ENCODE data around the gene RNF208. TPM values are rescaled to one million over a fixed set of nuclear protein-coding genes. Genes with fewer than 3 reads are reported as not detected.

The RNF208 gene
- total RNA-seq, 1 experiment from 2014 or later, result 38.0 TPM

DNA sequence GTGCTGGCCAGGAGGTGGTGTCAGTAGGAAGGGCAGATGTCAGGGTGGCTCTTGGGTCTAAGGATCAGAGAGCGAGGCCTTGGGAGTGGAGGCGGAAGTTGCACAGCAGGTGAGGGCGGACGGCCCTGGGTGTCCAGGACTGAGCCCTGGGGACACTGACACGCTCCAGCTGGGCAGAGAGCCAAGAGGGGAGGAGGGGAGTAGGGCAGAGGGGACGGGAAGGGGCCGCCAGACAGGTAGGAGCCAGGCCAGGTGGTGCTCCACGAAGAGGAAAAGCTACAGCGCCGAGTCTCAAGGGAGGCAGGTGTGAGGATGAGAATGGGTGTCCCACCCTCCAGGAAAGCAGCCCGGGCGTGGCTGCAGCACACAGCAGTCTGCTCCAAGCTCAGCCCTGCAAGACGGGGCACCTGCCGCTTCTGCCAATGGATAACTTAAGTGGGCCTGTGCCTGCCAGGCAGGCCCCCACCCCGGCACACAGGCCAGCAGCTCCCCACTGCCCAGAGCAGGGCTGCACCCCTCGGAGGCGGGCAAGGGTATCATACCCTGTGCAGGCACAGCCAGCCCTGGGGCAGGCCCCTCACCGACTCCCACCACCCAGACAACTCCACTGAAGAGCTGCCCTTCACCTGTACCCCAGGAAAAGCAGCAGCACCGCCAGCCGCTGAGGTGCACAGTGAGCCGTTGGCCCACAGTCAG, 26.4 kb downstream of the RNF208 start:
- H3K27ac ChIP-seq, result no peak overlapping the region
- no peak overlapping the region for H2AFZ ChIP-seq
- no peaks in the 10 kb centered on the region for H3K36me3 ChIP-seq (ENCODE audit: low read depth)
- TF ChIP-seq EZH2 (IDR thresholded peaks at IDR 0.05; ENCODE audit: low read depth), result no peak
- H3K4me3 ChIP-seq, result peak overlapping the region; percentile 5; the same call in 1 of the 2 replicates
- peak; percentile 78 to 93 for DNase-seq
- peaks cover 58% of the 10 kb centered on the region for H4K20me1 ChIP-seq (ENCODE audit: insufficient read depth)
- no peaks in the 10 kb centered on the region for H3K9me3 ChIP-seq (ENCODE audit: insufficient read depth, low read depth)
- no peaks in the 10 kb centered on the region for H3K27me3 ChIP-seq (ENCODE audit: insufficient read depth, low read depth)
- H3K79me2 ChIP-seq (ENCODE audit: low read depth), result peaks cover 58% of the 10 kb centered on the region
- no TSS peak for BruUV-seq (replicated peaks)
- H3K4me2 ChIP-seq, result peak overlapping the region; percentile 71
- H3F3A ChIP-seq (ENCODE audit: insufficient read depth, low read depth), result peaks cover 29% of the 10 kb centered on the region; the same call in 1 of the 2 replicates
- peaks cover 57% of the 10 kb centered on the region for H3K4me1 ChIP-seq (replicated peaks; ENCODE audit: insufficient read depth)
- intact Hi-C loops (cut with micrococcal nuclease; ENCODE audit: unreplicated experiment), result no loop called here
- no peaks in the 10 kb centered on the region for H3K9me2 ChIP-seq (ENCODE audit: insufficient read depth)
- POLR2A ChIA-PET (ENCODE audit: unreplicated experiment), result interaction anchor here (0.6 to 0.7 kb wide), 5 partner anchors 26 to 833 kb away, joined by 3 to 8 read pairs (median 4); partner anchors contain the start of genes CLIC3 and RNF208
- CTCF ChIA-PET, result interaction anchor here (0.5 to 1.1 kb wide), 5 partner anchors 27 to 241 kb away, joined by 3 to 7 read pairs (median 5); no protein-coding TSS in a partner anchor

DNA sequence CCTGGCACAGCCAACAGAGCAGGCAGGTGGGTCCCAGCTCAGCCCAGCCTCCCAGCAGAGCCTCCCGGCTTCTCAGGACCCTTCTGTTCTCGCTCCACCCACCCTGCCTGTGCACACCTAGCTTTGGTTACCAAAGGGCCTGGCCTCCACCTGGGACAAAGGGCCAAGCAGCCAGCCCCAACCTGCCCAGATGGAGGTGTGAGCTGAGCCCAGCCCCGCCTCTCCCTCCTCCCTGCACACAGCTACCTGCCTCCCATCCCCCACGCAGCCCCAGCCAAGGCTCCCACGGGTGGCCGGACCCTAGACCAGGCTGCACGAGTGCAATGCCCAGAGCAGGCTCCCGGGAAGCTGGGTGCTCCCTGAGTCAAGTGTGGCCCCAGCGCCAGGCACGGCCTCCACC, 27.1 kb downstream of the RNF208 start:
- Histone ChIP-seq H4K20me1 (ENCODE audit: insufficient read depth) (peaks cover 63% of the 10 kb centered on the region), H3K4me1 (replicated peaks; ENCODE audit: insufficient read depth) (peaks cover 65% of the 10 kb centered on the region), H3K4me2 (peak overlapping the region; percentile 71), H3K9me3 (ENCODE audit: insufficient read depth, low read depth) (no peaks in the 10 kb centered on the region), H3F3A (ENCODE audit: insufficient read depth, low read depth) (peaks cover 34% of the 10 kb centered on the region), H3K4me3 (peak overlapping the region; percentile 5; the same call in 1 of the 2 replicates), H3K27me3 (ENCODE audit: insufficient read depth, low read depth) (no peaks in the 10 kb centered on the region), H3K27ac (no peak overlapping the region), H3K36me3 (ENCODE audit: low read depth) (no peaks in the 10 kb centered on the region), H3K9me2 (ENCODE audit: insufficient read depth) (no peaks in the 10 kb centered on the region), H2AFZ (no peak overlapping the region), H3K79me2 (ENCODE audit: low read depth) (peaks cover 61% of the 10 kb centered on the region)
- peak in 1 of 2 experiments; percentile 55 for DNase-seq
- BruUV-seq (replicated peaks), result no TSS peak
- intact Hi-C loops (cut with micrococcal nuclease; ENCODE audit: unreplicated experiment), result no loop called here
- no peak for TF ChIP-seq EZH2 (IDR thresholded peaks at IDR 0.05; ENCODE audit: low read depth)
- TF ChIP-seq, protein P1, sequence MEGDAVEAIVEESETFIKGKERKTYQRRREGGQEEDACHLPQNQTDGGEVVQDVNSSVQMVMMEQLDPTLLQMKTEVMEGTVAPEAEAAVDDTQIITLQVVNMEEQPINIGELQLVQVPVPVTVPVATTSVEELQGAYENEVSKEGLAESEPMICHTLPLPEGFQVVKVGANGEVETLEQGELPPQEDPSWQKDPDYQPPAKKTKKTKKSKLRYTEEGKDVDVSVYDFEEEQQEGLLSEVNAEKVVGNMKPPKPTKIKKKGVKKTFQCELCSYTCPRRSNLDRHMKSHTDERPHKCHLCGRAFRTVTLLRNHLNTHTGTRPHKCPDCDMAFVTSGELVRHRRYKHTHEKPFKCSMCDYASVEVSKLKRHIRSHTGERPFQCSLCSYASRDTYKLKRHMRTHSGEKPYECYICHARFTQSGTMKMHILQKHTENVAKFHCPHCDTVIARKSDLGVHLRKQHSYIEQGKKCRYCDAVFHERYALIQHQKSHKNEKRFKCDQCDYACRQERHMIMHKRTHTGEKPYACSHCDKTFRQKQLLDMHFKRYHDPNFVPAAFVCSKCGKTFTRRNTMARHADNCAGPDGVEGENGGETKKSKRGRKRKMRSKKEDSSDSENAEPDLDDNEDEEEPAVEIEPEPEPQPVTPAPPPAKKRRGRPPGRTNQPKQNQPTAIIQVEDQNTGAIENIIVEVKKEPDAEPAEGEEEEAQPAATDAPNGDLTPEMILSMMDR (conservative IDR thresholded peaks at IDR 0.05), result no peak
- ChIA-PET CTCF (interaction anchor here (0.6 to 1.1 kb wide), 2 partner anchors 28 to 42 kb away, joined by 3 to 6 read pairs; no protein-coding TSS in a partner anchor), POLR2A (ENCODE audit: unreplicated experiment) (interaction anchor here (0.6 to 0.7 kb wide), 5 partner anchors 45 to 832 kb away, joined by 3 to 8 read pairs (median 4); partner anchors contain the start of gene CLIC3)

DNA sequence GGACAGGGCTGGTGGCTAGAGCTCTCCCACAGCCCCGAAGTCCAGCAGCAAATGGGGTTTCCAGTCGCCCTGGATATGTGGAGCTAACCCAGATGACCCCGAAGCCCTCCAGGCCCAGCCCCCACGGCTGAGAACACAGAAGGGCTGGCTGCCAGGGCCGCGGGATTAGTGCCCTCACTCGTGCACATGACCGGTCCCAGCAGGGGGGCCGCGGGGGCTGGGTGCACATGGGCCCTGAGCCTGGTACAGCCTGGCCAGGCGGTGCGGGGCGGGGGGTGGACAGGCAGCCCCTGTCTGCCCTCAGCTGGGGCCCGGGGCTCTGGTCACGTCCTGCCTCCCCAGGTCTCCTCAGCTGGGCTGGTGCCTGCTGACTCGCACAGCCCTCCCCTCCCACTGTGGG, 27.7 kb downstream of the RNF208 start:
- intact Hi-C loops (cut with micrococcal nuclease; ENCODE audit: unreplicated experiment), result no loop called here
- Histone ChIP-seq H3K27me3 (ENCODE audit: insufficient read depth, low read depth) (no peaks in the 10 kb centered on the region), H3K4me1 (replicated peaks; ENCODE audit: insufficient read depth) (peaks cover 68% of the 10 kb centered on the region), H3K9me2 (ENCODE audit: insufficient read depth) (no peaks in the 10 kb centered on the region), H4K20me1 (ENCODE audit: insufficient read depth) (peaks cover 68% of the 10 kb centered on the region), H3K36me3 (ENCODE audit: low read depth) (no peaks in the 10 kb centered on the region), H3K9me3 (ENCODE audit: insufficient read depth, low read depth) (no peaks in the 10 kb centered on the region), H3K27ac (no peak overlapping the region), H3K4me3 (no peak overlapping the region), H3K79me2 (ENCODE audit: low read depth) (peaks cover 63% of the 10 kb centered on the region), H3F3A (ENCODE audit: insufficient read depth, low read depth) (peaks cover 39% of the 10 kb centered on the region), H2AFZ (no peak overlapping the region), H3K4me2 (peak overlapping the region; percentile 71)
- no TSS peak for BruUV-seq (replicated peaks)
- ChIA-PET CTCF (interaction anchor here (1.1 kb wide), 1 partner anchor 42 kb away, joined by 6 read pairs; no protein-coding TSS in a partner anchor), POLR2A (ENCODE audit: unreplicated experiment) (no interaction called here)
- no peak for DNase-seq
- TF ChIP-seq, protein P1 (conservative IDR thresholded peaks at IDR 0.05), result no peak
- TF ChIP-seq EZH2 (IDR thresholded peaks at IDR 0.05; ENCODE audit: low read depth), result no peak
